NCI-H1105 treated with DMSO at 0.1 percent for 48 hours (cell line): ENCODE results near the gene BHLHE23.

Experiments
- DNase-seq: peaks from one replicate; lab custom pipeline; 2025; lab: John Stamatoyannopoulos, UW

The BHLHE23 gene

GRCh38 chr20:63006540-63007359 lies at the start of gene BHLHE23:
TSS of gene BHLHE23 (minus strand) at chr20:63006964. CDS start at chr20:63006774, 190 bp downstream.
- peak; percentile 63 for DNase-seq

GRCh38 chr20:63055575-63056235 lies 48.9 kb upstream of the BHLHE23 start:
- no peak for DNase-seq

GRCh38 chr20:63054681-63055240 lies 48.0 kb upstream of the BHLHE23 start:
- no peak for DNase-seq

- no peak for DNase-seq
Measured at GRCh38 chr20:63054103-63054474, 47.3 kb upstream of the BHLHE23 start.

- DNase-seq: no peak
Measured at GRCh38 chr20:63053432-63054102, 46.8 kb upstream of the BHLHE23 start.

GRCh38 chr20:63052571-63053431 lies 46.0 kb upstream of the BHLHE23 start:
- no peak for DNase-seq

GRCh38 chr20:63051911-63052310 lies 45.1 kb upstream of the BHLHE23 start:
- no peak for DNase-seq

GRCh38 chr20:63051186-63051860 lies 44.6 kb upstream of the BHLHE23 start:
- DNase-seq: no peak

GRCh38 chr20:63050406-63050805 lies 43.6 kb upstream of the BHLHE23 start:
- DNase-seq: no peak

- DNase-seq: no peak
Measured at GRCh38 chr20:63049561-63050221, 42.9 kb upstream of the BHLHE23 start.

GRCh38 chr20:63049191-63049518 lies 42.4 kb upstream of the BHLHE23 start:
- DNase-seq: no peak

- no peak for DNase-seq
Measured at GRCh38 chr20:63048516-63049190, 41.9 kb upstream of the BHLHE23 start.

GRCh38 chr20:63047946-63048345 lies 41.2 kb upstream of the BHLHE23 start:
- no peak for DNase-seq

- DNase-seq: no peak
Measured at GRCh38 chr20:63047267-63047666, 40.5 kb upstream of the BHLHE23 start.

- DNase-seq: no peak
Measured at GRCh38 chr20:63046841-63047240, 40.1 kb upstream of the BHLHE23 start.

- DNase-seq: no peak
Measured at GRCh38 chr20:63045991-63046390, 39.2 kb upstream of the BHLHE23 start.

- no peak for DNase-seq
Measured at GRCh38 chr20:63045401-63045800, 38.6 kb upstream of the BHLHE23 start.

- DNase-seq: no peak
Measured at GRCh38 chr20:63044605-63045004, 37.8 kb upstream of the BHLHE23 start.

GRCh38 chr20:63044204-63044600 lies 37.4 kb upstream of the BHLHE23 start:
- DNase-seq: no peak
